BE2C (cell line): Measurements from ENCODE around the gene POU2F3.
A peak's percentile ranks its signal among the peaks of the same experiment; 100 is the strongest.

Source experiments
- DNase-seq: peaks from one replicate; pipeline ENCODE4 v3.0.0-alpha.2; 2020
- H3K27me3 ChIP-seq: fragments of 250-450 bp; sonication (Bioruptor Pico); 2 replicates; pipeline ENCODE4 v1.5.1; 2020; ENCODE audit warnings: mild to moderate bottlenecking
- H3K36me3 ChIP-seq: fragments of 250-450 bp; sonication (Bioruptor Pico); 2 replicates; pipeline ENCODE4 v1.5.1; 2020; ENCODE audit warnings: mild to moderate bottlenecking
- H3K4me1 ChIP-seq: fragments of 250-450 bp; sonication (Bioruptor Pico); 2 replicates; pipeline ENCODE4 v1.5.1; 2020
- H3K4me3 ChIP-seq: 2 replicates; pipeline ENCODE4 v1.5.1; 2011; ENCODE audit warnings: low read depth, low read length
- H3K9me3 ChIP-seq: fragments of 250-450 bp; sonication (Bioruptor Pico); 2 replicates; pipeline ENCODE4 v1.5.1; 2020
- CTCF ChIP-seq: IDR thresholded peaks from 2 replicates; pipeline ENCODE4 v1.5.1; 2012; ENCODE audit warnings: mild to moderate bottlenecking, low read depth, low read length

The POU2F3 gene

GRCh38 chr11:120233207-120233803, 6.6 kb upstream of the POU2F3 start:
- Histone ChIP-seq H3K4me1 (no peaks in the 10 kb centered on the region), H3K36me3 (no peaks in the 10 kb centered on the region), H3K4me3 (no peak overlapping the region), H3K27me3 (peaks cover 4% of the 10 kb centered on the region; the same call in 1 of the 2 replicates), H3K9me3 (0 out of 2 replicates have a peak, but pooled peaks cover 2% of the 10 kb centered on the region)
- DNase-seq, result no peak
- TF ChIP-seq CTCF, result no peak

- peak; percentile 82 for DNase-seq
- Histone ChIP-seq H3K9me3 (0 out of 2 replicates have a peak, but pooled peaks cover 2% of the 10 kb centered on the region), H3K36me3 (no peaks in the 10 kb centered on the region), H3K27me3 (peaks cover 12% of the 10 kb centered on the region), H3K4me3 (no peak overlapping the region), H3K4me1 (no peaks in the 10 kb centered on the region)
- TF ChIP-seq CTCF, result peak; percentile 95
Measured at GRCh38 chr11:120235024-120235628, 4.8 kb upstream of the POU2F3 start.

GRCh38 chr11:120236169-120237107, 3.5 kb upstream of the POU2F3 start:
- H3K4me3 ChIP-seq, result no peak overlapping the region
- H3K4me1 ChIP-seq, result no peaks in the 10 kb centered on the region
- DNase-seq, result no peak
- TF ChIP-seq CTCF, result no peak
- H3K9me3 ChIP-seq, result 0 out of 2 replicates have a peak, but pooled peaks cover 2% of the 10 kb centered on the region
- no peaks in the 10 kb centered on the region for H3K36me3 ChIP-seq
- H3K27me3 ChIP-seq, result peaks cover 14% of the 10 kb centered on the region

DNA sequence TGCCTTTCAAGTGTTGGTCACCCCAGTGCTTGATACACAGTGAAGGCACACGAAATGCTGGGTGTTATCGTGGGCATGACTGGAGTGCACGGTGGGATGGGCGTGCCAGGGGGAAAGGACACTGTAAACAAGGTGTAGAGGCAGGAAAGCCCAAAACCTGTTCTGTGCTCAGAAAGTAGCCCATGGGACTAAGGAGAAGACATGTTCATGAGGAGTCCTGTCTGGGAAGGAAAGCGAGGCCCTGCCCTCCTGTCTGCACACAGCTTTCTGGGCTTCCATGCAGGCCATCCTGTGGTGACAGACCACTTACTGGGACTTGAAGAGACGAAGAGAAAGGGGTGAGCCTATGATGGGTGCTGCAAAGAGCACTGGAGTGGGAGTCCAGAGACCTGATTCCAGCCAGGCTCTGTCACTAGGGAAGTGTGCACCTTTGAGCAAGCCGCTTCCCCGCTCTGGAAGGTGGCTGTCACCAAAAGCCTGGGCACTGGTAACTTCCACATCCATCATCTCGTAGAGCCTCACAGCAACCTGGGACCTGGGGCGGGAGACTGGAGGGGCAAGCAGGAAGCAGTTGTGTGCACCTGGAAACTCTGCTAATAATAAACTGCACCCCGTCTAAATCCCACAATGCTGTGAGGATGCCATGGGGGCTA, 846 bp upstream of the POU2F3 start:
- Histone ChIP-seq H3K9me3 (no peaks in the 10 kb centered on the region), H3K27me3 (peaks cover 9% of the 10 kb centered on the region), H3K36me3 (no peaks in the 10 kb centered on the region), H3K4me3 (no peak overlapping the region), H3K4me1 (no peaks in the 10 kb centered on the region)
- TF ChIP-seq CTCF, result no peak
- DNase-seq, result no peak

GRCh38 chr11:120240866-120241265, 926 bp downstream of the POU2F3 start:
- no peak for DNase-seq
- no peaks in the 10 kb centered on the region for H3K9me3 ChIP-seq
- H3K27me3 ChIP-seq, result peaks cover 9% of the 10 kb centered on the region
- no peak overlapping the region for H3K4me3 ChIP-seq
- no peak for TF ChIP-seq CTCF
- no peaks in the 10 kb centered on the region for H3K4me1 ChIP-seq
- H3K36me3 ChIP-seq, result no peaks in the 10 kb centered on the region
